Non-pigmented ciliary epithelial cell (primary cell): ENCODE data around the gene CCND1.

Source experiments
- DNase-seq: peaks from one replicate; pipeline ENCODE4 v3.0.0-alpha.2; 2010; ENCODE audit warnings: low read depth

CCND1 gene

GRCh38 chr11:69641681-69642548, 959 bp downstream of the CCND1 start:
- no peak for DNase-seq

- no peak for DNase-seq
These were observed 1.6 kb downstream of the CCND1 start for GRCh38 chr11:69642549-69642912.

- DNase-seq: no peak
These were observed 2.1 kb downstream of the CCND1 start for GRCh38 chr11:69642913-69643632.

- DNase-seq: no peak
These were observed 2.7 kb downstream of the CCND1 start for GRCh38 chr11:69643646-69644045.

GRCh38 chr11:69644071-69644961, 3.4 kb downstream of the CCND1 start:
- peak; percentile 64 for DNase-seq

- no peak for DNase-seq
These were observed 4.2 kb downstream of the CCND1 start for GRCh38 chr11:69644962-69645675.

GRCh38 chr11:69645801-69646492, 5.0 kb downstream of the CCND1 start:
- no peak for DNase-seq

- no peak for DNase-seq
These were observed 5.8 kb downstream of the CCND1 start for GRCh38 chr11:69646493-69647389.

GRCh38 chr11:69647390-69647748, 6.4 kb downstream of the CCND1 start:
- DNase-seq: no peak

- no peak for DNase-seq
These were observed 7.0 kb downstream of the CCND1 start for GRCh38 chr11:69647761-69648497.

GRCh38 chr11:69648679-69649575, 8.0 kb downstream of the CCND1 start:
- no peak for DNase-seq

GRCh38 chr11:69649576-69649900, 8.6 kb downstream of the CCND1 start:
- DNase-seq: no peak

GRCh38 chr11:69650081-69650831, 9.3 kb downstream of the CCND1 start:
- DNase-seq: no peak

- no peak for DNase-seq
These were observed 9.9 kb downstream of the CCND1 start for GRCh38 chr11:69650832-69651344.

GRCh38 chr11:69651834-69652620, 11.1 kb downstream of the CCND1 start:
- DNase-seq: no peak

GRCh38 chr11:69652999-69653398, 12.0 kb downstream of the CCND1 start:
- no peak for DNase-seq
